Occipital lobe (tissue), 2 donors: Measurements from ENCODE around the gene PLCB4. TPM values are rescaled to one million over a fixed set of nuclear protein-coding genes. Genes with fewer than 3 reads are reported as not detected.
"Not testable (repeated sequence)": the region's sequence is repeated elsewhere in the genome, so short reads cannot be mapped to it uniquely, and the experiment has no call there.

Experiments
- DNase-seq: peaks from one replicate; lab custom pipeline; 2025; lab: John Stamatoyannopoulos, UW
- total RNA-seq: library from RNA; depleted of rRNA; stranded (reverse); fragments of >200 nt; gene quantifications from one replicate; pipeline ENCODE4 v1.2.3, GENCODE V29; 2014

The PLCB4 gene
- total RNA-seq, 1 donor from 2014 or later = 12.6 TPM

GRCh38 chr20:9359561-9360308 is 290.8 kb downstream of the PLCB4 start:
- DNase-seq = peak; percentile 3

- DNase-seq = no peak
Observed at GRCh38 chr20:9360431-9360830, 291.5 kb downstream of the PLCB4 start.

GRCh38 chr20:9363673-9364072 is 294.8 kb downstream of the PLCB4 start:
- DNase-seq = no peak

DNA sequence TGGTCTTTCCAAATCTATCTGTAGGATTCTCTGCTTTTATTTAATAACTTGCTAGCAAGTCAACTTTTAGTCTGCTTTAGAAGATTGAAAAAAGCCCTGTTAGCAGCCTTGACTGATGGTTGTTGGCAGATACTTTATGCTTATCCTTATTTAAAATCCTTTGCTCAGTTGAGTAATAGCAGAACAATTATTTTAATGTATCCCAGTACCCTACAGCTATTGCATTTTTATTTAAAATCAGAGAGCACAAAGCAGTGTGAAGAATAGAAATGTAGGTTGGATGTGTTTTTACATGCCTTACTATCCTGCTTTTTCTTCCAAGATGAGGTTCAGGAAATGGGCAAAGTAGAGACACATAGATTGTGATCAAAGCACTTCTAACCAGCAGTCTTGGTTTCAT is 298.4 kb downstream of the PLCB4 start:
- DNase-seq = no peak

GRCh38 chr20:9367746-9368145 is 298.9 kb downstream of the PLCB4 start:
- DNase-seq = no peak

DNA sequence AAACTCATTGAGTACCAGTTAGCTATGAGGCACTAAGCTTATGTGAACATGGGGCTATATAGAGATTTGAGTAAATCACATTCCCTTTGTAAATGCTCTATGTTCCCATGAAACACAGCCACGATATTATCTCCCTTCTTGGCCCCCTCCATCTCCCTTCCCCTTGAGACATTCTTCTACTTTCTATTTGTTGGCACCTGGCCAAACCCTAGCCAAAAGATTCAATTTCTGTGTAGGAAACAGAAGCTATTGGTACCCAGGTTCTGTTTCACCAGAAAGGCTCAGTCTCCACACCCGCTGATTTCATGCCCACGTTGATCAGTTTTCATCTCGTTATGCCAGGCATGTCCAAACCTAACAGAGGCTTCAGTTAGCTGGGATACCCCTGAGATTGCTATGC is 300.0 kb downstream of the PLCB4 start:
- DNase-seq = no peak

GRCh38 chr20:9369557-9369956 is 300.7 kb downstream of the PLCB4 start:
- DNase-seq = no peak

DNA sequence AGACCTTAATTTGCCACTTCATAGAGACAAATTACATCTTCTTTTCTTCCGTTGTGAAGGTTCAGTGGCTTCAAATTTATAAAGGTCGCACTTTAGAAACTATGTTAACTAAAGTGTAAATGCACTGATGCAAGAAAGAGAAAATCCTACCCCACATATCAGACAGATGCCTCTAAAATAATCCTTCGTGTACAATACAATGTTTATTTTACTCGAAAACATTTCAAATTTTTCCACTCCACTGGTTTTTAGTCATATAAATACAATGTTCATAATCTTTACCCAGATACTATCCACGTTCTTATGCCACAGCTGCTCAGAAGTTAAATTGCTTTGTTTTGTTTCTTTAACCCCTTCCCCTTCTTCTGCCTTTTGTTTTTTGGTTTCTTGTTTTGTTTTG is 305.2 kb downstream of the PLCB4 start:
- no peak for DNase-seq

GRCh38 chr20:9374480-9374879 is 305.6 kb downstream of the PLCB4 start:
- DNase-seq = no peak

DNA sequence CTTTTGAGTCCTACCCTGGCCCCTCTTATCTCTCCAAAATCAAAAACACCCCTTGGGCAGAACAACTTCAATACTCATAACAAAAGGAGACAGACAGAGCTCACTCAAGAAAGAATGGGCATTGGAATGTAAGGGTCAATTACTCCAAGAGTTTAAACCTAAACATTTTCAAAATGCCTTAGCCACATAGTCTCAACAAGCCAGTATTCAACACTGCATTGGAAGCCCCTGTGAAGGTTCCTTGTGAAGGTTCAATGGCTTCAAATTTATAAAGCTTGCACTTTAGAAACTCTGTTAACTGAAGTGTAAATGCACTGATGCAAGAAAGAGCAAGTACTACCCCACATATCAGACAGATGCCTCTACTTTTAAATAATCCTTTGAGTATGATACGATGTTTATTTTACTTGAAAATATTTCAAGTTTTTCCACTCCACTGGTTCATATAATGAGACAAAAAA is 306.4 kb downstream of the PLCB4 start:
- DNase-seq = no peak

DNA sequence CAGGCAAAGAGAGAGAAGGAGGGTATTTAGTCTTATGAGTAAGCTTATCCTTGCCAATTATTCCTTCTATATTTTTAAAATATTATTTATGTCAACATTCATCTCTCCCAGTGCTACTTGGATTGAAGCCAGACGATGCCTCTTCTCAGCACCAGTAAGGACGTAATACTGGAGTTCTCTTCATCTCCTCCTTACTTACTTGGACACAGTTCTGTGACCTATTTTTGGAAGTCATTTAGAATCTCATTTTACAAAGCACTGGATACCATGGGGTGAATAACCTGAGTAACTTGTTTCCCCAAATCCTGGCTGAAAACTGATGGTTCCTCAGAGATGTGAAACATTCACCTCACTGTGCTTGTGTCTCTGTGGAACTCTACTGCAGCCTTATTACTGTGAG is 308.1 kb downstream of the PLCB4 start:
- DNase-seq = no peak

DNA sequence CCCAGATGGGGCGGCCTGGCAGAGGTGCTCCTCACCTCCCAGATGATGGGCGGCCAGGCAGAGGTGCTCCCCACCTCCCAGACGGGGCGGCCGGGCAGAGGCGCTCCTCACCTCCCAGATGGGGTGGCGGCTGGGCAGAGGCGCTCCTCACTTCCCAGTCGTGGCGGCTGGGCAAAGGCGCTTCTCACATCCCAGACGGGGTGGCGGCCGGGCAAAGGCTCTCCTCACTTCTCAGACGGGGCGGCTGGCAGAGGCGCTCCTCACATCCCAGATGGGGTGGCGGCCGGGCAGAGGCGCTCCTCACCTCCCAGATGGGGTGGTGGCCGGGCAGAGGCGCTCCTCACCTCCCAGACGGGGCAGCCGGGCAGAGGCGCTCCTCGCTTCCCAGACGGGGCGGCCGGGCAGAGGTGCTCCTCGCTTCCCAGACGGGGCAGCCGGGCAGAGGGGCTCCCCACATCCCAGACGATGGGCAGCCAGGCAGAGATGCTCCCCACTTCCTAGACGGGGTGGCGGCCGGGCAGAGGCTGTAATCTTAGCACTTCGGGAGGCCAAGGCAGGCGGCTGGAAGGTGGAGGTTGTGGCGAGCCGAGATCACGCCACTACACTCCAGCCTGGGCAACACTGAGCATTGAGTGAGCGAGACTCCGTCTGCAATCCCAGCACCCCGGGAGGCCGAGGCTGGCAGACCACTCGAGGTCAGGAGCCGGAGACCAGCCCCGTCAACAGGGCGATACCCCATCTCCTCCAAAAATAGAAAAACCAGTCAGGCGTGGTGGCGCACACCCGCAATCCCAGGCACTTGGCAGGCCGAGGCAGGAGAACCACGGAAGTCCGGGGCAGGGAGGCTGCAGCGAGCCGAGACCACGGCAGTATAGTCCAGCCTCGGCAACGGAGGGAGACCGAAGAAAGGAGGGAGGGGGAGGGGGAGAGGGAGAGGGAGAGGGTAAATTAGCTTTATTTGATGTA is 316.7 kb downstream of the PLCB4 start:
- DNase-seq = not testable (repeated sequence)

GRCh38 chr20:9388160-9388812 is 319.4 kb downstream of the PLCB4 start:
- no peak for DNase-seq

GRCh38 chr20:9388813-9389161 is 319.9 kb downstream of the PLCB4 start:
- no peak for DNase-seq

GRCh38 chr20:9389346-9389745 is 320.5 kb downstream of the PLCB4 start:
- no peak for DNase-seq

GRCh38 chr20:9390441-9390840 is 321.6 kb downstream of the PLCB4 start:
- DNase-seq = no peak

- DNase-seq = peak; percentile 43
Observed at GRCh38 chr20:9392892-9393857, 324.3 kb downstream of the PLCB4 start.

- no peak for DNase-seq
Observed at GRCh38 chr20:9395971-9396370, 327.1 kb downstream of the PLCB4 start.

DNA sequence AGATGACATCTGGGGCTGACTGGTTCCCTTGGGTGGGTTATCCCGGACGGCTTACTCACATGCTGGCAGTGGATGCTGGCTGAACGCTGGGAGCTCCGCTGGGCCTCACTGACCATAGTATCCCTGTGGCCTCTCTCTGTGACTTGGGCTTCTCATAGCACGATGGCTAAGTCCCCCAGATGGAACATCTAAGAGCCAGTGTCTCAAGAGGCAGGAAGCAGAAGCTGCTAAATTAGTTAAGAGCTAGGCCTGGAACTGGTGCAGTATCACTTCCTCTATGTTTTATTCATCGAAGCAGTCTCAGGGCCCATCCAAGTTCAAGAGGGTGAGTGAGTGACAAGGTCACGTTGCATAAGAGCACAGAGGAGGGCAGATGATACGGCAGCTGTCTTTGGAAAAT is 329.0 kb downstream of the PLCB4 start:
- no peak for DNase-seq

DNA sequence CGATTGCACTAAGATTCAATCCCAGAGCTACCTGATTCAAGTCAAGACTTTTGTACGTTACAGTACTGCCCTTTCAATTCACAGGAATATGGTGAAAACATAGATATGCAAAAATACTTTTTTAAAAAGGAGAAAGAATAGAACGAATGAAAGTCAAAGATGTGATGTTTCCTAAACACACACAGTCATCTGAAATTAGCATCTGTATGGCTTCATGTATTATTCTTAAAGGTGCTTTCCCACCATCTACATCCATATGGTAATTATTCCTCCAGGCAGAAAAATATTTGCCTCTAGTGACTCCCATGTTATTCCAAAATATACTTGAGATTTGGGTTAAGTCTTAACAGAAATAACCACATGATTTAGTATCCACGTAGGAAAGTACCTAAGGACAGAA is 330.0 kb downstream of the PLCB4 start:
- no peak for DNase-seq

- no peak for DNase-seq
Observed at GRCh38 chr20:9399322-9399721, 330.4 kb downstream of the PLCB4 start.
